CD4-positive, CD25-positive, alpha-beta regulatory T cell (primary cell): ENCODE results near the gene MEGF10. TPM values are rescaled to one million over a fixed set of nuclear protein-coding genes. Genes with fewer than 3 reads are reported as not detected.

Experiments
- ATAC-seq, 2 donors: fragments of 150-1000 bp; cut with Tn5 transposase; one replicate each; pipeline ENCODE4 v1.10.0; 2021; ENCODE audit warnings: low read depth in 2 of 2, moderate number of reproducible peaks in 2 of 2, moderate library complexity in 1 of 2
- DNase-seq, 3 donors: peaks; one replicate each; pipeline versions ENCODE4 v3.0.0 to v3.0.0-alpha.2; 2012 to 2022; ENCODE audit warnings: mixed read lengths in 1 of 3
- H3K27ac ChIP-seq: one replicate; pipeline ENCODE4 v1.7.0; 2013; ENCODE audit warnings: mild to moderate bottlenecking, low read length; ENCODE audit not compliant: insufficient read depth, poor library complexity, severe bottlenecking
- H3K27me3 ChIP-seq: one replicate; pipeline ENCODE4 v1.7.0; 2013; ENCODE audit warnings: low read length; ENCODE audit not compliant: control insufficient read depth, insufficient read depth
- H3K36me3 ChIP-seq: one replicate; pipeline ENCODE4 v1.7.0; 2013; ENCODE audit warnings: mild to moderate bottlenecking, low read length, moderate library complexity; ENCODE audit not compliant: control insufficient read depth, insufficient read depth
- H3K4me1 ChIP-seq: 2 replicates; pipeline ENCODE4 v1.7.0; 2013; ENCODE audit warnings: mild to moderate bottlenecking, low read length; ENCODE audit not compliant: insufficient read depth, control insufficient read depth, poor library complexity, severe bottlenecking
- H3K4me3 ChIP-seq: one replicate; pipeline ENCODE4 v1.7.0; 2013; ENCODE audit warnings: low read depth, mild to moderate bottlenecking, low read length, moderate library complexity
- H3K9me3 ChIP-seq, 2 experiments: 1 replicate in 1 of 2; 2 replicates in 1 of 2; pipeline ENCODE4 v1.7.0; 2013; ENCODE audit warnings: low read length in 2 of 2, mild to moderate bottlenecking in 1 of 2, moderate library complexity in 1 of 2; ENCODE audit not compliant: control insufficient read depth in 2 of 2
- H3K27ac Mint-ChIP-seq, 3 donors: one replicate each; pipeline ENCODE4 v1.8.0; 2020 to 2022; ENCODE audit warnings: mild to moderate bottlenecking in 3 of 3, mixed read lengths in 3 of 3, moderate library complexity in 2 of 3
- H3K27me3 Mint-ChIP-seq: one replicate; pipeline ENCODE4 v1.8.0; 2022; ENCODE audit warnings: mild to moderate bottlenecking, mixed read lengths
- H3K36me3 Mint-ChIP-seq: one replicate; pipeline ENCODE4 v1.8.0; 2020; ENCODE audit warnings: mixed read lengths
- H3K4me1 Mint-ChIP-seq, 4 donors: one replicate each; pipeline ENCODE4 v1.8.0; 2020 to 2022; ENCODE audit warnings: mixed read lengths in 4 of 4, mild to moderate bottlenecking in 1 of 4
- H3K4me3 Mint-ChIP-seq, 4 donors: one replicate each; pipeline ENCODE4 v1.8.0; 2020 to 2022; ENCODE audit warnings: mild to moderate bottlenecking in 4 of 4, mixed read lengths in 4 of 4, moderate library complexity in 3 of 4
- H3K9me3 Mint-ChIP-seq, 7 donors: one replicate each; pipeline ENCODE4 v1.8.0; 2020 to 2022; ENCODE audit warnings: mixed read lengths in 7 of 7, mild to moderate bottlenecking in 3 of 7, moderate library complexity in 2 of 7
- polyA plus RNA-seq, 4 donors: library from polyadenylated mRNA; unstranded; fragments of 300-500 nt; fragmentation: Illumina TruSeq; gene quantifications; one replicate each; pipeline ENCODE4 v1.2.3, GENCODE V29; 2021
- total RNA-seq: library from RNA; stranded (reverse); gene quantifications from one replicate; pipeline ENCODE4 v1.2.3, GENCODE V29; 2022

The MEGF10 gene
- total and polyA plus RNA-seq, 5 donors from 2014 or later, result 0.09 to 0.30 TPM; not detected in 3

GRCh38 chr5:127409246-127409917 is 118.8 kb downstream of the MEGF10 start:
- DNase-seq (no peak), ATAC-seq (no peak)
- Histone ChIP-seq H3K36me3 (no peaks in the 10 kb centered on the region), H3K27me3 (peaks cover 2% of the 10 kb centered on the region), H3K4me3 (no peak overlapping the region), H3K9me3 (no peaks in the 10 kb centered on the region), H3K4me1 (no peaks in the 10 kb centered on the region), H3K27ac (no peak overlapping the region)
- no peaks in the 10 kb centered on the region for H3K4me1 Mint-ChIP-seq
- H3K4me3 Mint-ChIP-seq, result no peak overlapping the region
- H3K36me3 Mint-ChIP-seq, result no peaks in the 10 kb centered on the region
- H3K27me3 Mint-ChIP-seq, result peaks cover 9% of the 10 kb centered on the region
- no peak overlapping the region for H3K27ac Mint-ChIP-seq
- peaks cover 0 to 3% (median 0%) of the 10 kb centered on the region in 7 donors for H3K9me3 Mint-ChIP-seq

- ATAC-seq, result no peak
- H3K27ac Mint-ChIP-seq, result no peak overlapping the region
- no peak overlapping the region for H3K4me3 Mint-ChIP-seq
These were observed 119.5 kb downstream of the MEGF10 start for GRCh38 chr5:127409921-127410675.

GRCh38 chr5:127410959-127411358 is 120.4 kb downstream of the MEGF10 start:
- H3K27me3 ChIP-seq, result peaks cover 2% of the 10 kb centered on the region
- H3K9me3 ChIP-seq, result no peaks in the 10 kb centered on the region
- Mint-ChIP-seq H3K9me3 (peaks cover 0 to 6% (median 0%) of the 10 kb centered on the region in 7 donors), H3K27me3 (peaks cover 4% of the 10 kb centered on the region), H3K27ac (no peak overlapping the region), H3K4me1 (no peaks in the 10 kb centered on the region), H3K36me3 (no peaks in the 10 kb centered on the region), H3K4me3 (no peak overlapping the region)
- ATAC-seq, result no peak
- no peak overlapping the region for H3K4me3 ChIP-seq
- no peaks in the 10 kb centered on the region for H3K36me3 ChIP-seq
- no peak for DNase-seq
- no peak overlapping the region for H3K27ac ChIP-seq
- no peaks in the 10 kb centered on the region for H3K4me1 ChIP-seq

More at GRCh38 chr5:127409921-127410675, 119.5 kb downstream of the MEGF10 start:
- Histone ChIP-seq H3K27ac (no peak overlapping the region), H3K27me3 (peaks cover 2% of the 10 kb centered on the region), H3K4me1 (no peaks in the 10 kb centered on the region), H3K36me3 (no peaks in the 10 kb centered on the region), H3K4me3 (no peak overlapping the region), H3K9me3 (no peaks in the 10 kb centered on the region)
- no peak for DNase-seq
- Mint-ChIP-seq H3K9me3 (peaks cover 0 to 3% (median 0%) of the 10 kb centered on the region in 7 donors), H3K27me3 (peaks cover 5% of the 10 kb centered on the region), H3K4me1 (no peaks in the 10 kb centered on the region), H3K36me3 (no peaks in the 10 kb centered on the region)

GRCh38 chr5:127411381-127411780 is 120.8 kb downstream of the MEGF10 start:
- H3K27ac ChIP-seq, result no peak overlapping the region
- no peaks in the 10 kb centered on the region for H3K4me1 ChIP-seq
- Mint-ChIP-seq H3K36me3 (no peaks in the 10 kb centered on the region), H3K27me3 (no peaks in the 10 kb centered on the region), H3K27ac (no peak overlapping the region), H3K4me1 (no peaks in the 10 kb centered on the region), H3K4me3 (no peak overlapping the region), H3K9me3 (peaks cover 0 to 6% (median 0%) of the 10 kb centered on the region in 7 donors)
- ATAC-seq (no peak), DNase-seq (no peak)
- no peaks in the 10 kb centered on the region for H3K36me3 ChIP-seq
- no peak overlapping the region for H3K4me3 ChIP-seq
- H3K27me3 ChIP-seq, result peaks cover 2% of the 10 kb centered on the region
- H3K9me3 ChIP-seq, result no peaks in the 10 kb centered on the region

GRCh38 chr5:127412698-127413097 is 122.1 kb downstream of the MEGF10 start:
- no peak overlapping the region for H3K27ac Mint-ChIP-seq
- no peaks in the 10 kb centered on the region for H3K4me1 Mint-ChIP-seq
- no peaks in the 10 kb centered on the region for H3K27me3 Mint-ChIP-seq
- no peaks in the 10 kb centered on the region for H3K36me3 Mint-ChIP-seq
- no peak overlapping the region for H3K27ac ChIP-seq
- DNase-seq, result no peak
- H3K4me3 Mint-ChIP-seq, result no peak overlapping the region
- H3K36me3 ChIP-seq, result no peaks in the 10 kb centered on the region
- H3K4me1 ChIP-seq, result no peaks in the 10 kb centered on the region
- ATAC-seq, result no peak
- peaks cover 2% of the 10 kb centered on the region for H3K27me3 ChIP-seq
- H3K4me3 ChIP-seq, result no peak overlapping the region
- peaks cover 0 to 6% (median 0%) of the 10 kb centered on the region in 7 donors for H3K9me3 Mint-ChIP-seq
- H3K9me3 ChIP-seq, result no peaks in the 10 kb centered on the region

- ATAC-seq (no peak), DNase-seq (no peak)
- no peaks in the 10 kb centered on the region for H3K36me3 ChIP-seq
- H3K27me3 Mint-ChIP-seq, result no peaks in the 10 kb centered on the region
- H3K36me3 Mint-ChIP-seq, result no peaks in the 10 kb centered on the region
- no peaks in the 10 kb centered on the region for H3K4me1 ChIP-seq
- H3K9me3 Mint-ChIP-seq, result peaks cover 0 to 6% (median 0%) of the 10 kb centered on the region in 7 donors
- peak overlapping the region in 1 of 3 donors; percentile 21 for H3K27ac Mint-ChIP-seq
- H3K4me3 Mint-ChIP-seq, result no peak overlapping the region
- H3K27ac ChIP-seq, result no peak overlapping the region
- H3K4me1 Mint-ChIP-seq, result no peaks in the 10 kb centered on the region
- H3K4me3 ChIP-seq, result no peak overlapping the region
- peaks cover 2% of the 10 kb centered on the region for H3K27me3 ChIP-seq
- no peaks in the 10 kb centered on the region for H3K9me3 ChIP-seq
These were observed 124.4 kb downstream of the MEGF10 start for GRCh38 chr5:127415034-127415433.

GRCh38 chr5:127416906-127417305 is 126.3 kb downstream of the MEGF10 start:
- no peak for ATAC-seq
- H3K36me3 ChIP-seq, result no peaks in the 10 kb centered on the region

More at GRCh38 chr5:127416906-127417305, 126.3 kb downstream of the MEGF10 start:
- no peak overlapping the region for H3K4me3 ChIP-seq
- H3K27me3 ChIP-seq, result no peaks in the 10 kb centered on the region
- Mint-ChIP-seq H3K9me3 (peaks cover 0 to 4% (median 0%) of the 10 kb centered on the region in 7 donors), H3K27me3 (no peaks in the 10 kb centered on the region), H3K4me1 (no peaks in the 10 kb centered on the region), H3K4me3 (no peak overlapping the region), H3K27ac (no peak overlapping the region), H3K36me3 (no peaks in the 10 kb centered on the region)
- DNase-seq, result no peak
- H3K4me1 ChIP-seq, result no peaks in the 10 kb centered on the region
- no peak overlapping the region for H3K27ac ChIP-seq
- H3K9me3 ChIP-seq, result no peaks in the 10 kb centered on the region
